HG02840 (cell line): ENCODE data around the gene SSPN.
A peak's percentile ranks its signal among the peaks of the same experiment; 100 is the strongest.

Experiments used
- ATAC-seq: cut with Tn5 transposase; IDR thresholded peaks from one replicate; pipeline ENCODE4 v1.9.1; 2021; ENCODE audit warnings: mild to moderate bottlenecking, moderate library complexity, moderate number of reproducible peaks; ENCODE audit not compliant: unreplicated experiment, low FRiP score

Gene SSPN

DNA sequence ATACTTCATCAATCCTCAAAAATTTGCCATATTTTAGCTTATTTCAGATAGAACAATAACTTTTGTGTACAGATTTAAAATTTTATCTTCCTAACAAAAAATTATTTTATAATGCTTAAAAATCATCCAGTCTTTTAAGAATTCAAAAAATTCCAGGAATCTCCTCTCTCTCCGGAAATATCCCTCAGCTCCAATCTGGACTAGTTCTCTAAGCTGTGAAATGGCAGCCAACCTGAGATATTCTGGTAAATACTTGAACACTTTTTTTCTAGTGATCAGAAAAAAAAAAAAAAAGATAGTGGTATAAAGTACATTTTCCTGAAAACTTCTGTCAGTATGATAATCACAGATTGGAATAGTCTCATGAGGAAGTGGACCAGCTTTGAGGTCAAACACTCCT, 57.6 kb downstream of the SSPN start:
- ATAC-seq = no peak

DNA sequence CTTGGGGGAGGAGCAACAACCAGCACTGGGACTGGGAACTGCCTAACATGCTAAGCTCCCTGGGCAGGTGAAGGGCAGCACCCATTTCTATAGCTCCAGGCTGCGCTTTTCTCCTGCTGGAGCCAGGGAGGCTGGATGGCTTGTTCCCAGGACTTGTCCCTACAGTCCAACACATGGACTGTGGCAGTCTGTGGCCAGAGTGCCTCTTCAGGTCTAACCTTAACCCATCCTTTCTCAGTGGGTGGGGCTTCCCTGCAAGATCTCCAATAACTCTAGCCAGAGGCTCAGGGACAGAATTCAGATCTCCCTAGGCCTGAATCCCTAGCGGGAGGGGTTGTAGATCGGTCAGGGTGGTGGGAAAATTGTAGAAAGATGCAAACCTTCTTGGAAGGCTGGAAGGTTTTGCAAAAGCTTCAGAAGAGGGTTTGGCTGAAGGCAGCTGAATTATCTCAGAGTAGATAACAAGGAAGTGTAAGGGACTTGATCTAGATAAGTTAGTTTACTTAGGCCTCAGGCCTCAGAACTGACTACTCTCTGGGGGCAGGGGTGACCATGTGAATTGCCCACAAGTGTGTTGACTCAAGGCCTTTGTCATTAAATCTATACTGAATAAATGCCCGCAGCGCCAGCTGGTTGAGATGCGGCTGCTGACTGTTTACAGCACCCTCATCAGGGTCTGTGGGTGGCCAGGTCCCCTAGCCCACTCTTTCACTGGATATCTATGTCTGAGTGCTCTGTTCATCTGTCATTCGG, 60.7 kb downstream of the SSPN start:
- ATAC-seq = no peak

DNA sequence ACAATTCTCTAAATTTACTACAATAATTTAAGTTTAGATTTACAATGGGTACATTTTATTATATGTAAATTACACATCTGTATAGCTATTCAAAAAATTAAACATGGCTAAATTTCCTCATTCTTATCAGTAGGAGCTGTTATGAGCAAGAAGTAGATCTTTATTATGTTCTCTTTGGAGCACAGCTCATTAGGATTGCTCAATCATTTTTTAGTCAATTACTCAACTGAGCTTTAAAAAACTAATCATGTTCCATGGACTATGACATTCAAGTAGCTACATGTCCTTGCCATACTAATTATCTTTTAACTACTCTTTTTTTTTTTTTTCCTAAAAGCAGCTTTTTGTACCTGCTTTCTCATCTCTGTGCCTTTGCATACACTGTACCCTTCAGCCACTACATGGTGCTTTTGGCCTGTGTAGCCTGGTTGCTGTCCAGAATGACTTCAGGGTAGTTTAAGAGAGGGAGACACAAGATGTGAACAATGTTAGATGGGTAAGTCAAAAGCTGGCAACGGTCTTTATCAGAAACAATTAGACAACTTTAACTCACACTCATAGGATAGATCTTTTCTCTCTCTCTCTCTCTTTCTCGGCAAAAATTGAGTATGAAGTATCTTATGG, 69.0 kb downstream of the SSPN start:
- ATAC-seq = no peak

DNA sequence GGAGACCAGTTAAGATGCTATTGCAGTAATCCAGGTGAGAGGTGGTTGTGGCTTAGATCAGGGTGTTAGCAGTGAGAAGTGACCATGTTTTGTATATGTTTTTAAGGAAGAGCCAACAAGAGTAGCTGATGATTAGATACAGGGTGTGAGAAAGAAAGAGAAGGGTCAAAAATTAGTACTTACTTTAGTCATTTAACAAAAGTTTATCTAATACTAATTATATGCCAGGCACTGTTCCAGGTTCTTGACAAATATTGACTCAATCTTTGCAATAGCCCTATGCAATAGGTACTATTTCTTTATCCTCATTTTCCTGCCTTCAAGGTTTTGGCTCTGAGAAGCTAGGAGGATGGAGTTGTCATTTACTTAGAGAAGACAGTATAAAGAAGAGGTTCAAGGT, 70.2 kb downstream of the SSPN start:
- ATAC-seq = no peak

DNA sequence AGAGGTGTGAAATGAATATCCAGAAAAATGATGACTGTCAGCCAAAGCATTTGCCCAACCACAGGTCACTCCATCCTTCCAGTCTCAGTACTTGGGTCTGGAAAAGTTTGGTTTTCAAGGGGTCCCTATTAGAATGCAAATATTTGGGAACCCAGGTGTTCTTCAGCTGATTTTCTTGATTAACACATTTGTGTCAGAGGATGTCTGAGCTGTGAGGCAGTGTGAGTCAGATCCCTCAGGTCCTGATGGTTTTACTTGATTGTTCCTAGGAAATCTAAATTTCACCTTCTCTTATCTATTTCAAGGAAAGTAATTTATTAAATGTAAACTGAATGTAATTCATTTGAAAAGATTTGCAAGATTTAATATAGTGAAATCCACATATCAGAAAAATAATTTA, 71.5 kb downstream of the SSPN start:
- ATAC-seq = no peak

DNA sequence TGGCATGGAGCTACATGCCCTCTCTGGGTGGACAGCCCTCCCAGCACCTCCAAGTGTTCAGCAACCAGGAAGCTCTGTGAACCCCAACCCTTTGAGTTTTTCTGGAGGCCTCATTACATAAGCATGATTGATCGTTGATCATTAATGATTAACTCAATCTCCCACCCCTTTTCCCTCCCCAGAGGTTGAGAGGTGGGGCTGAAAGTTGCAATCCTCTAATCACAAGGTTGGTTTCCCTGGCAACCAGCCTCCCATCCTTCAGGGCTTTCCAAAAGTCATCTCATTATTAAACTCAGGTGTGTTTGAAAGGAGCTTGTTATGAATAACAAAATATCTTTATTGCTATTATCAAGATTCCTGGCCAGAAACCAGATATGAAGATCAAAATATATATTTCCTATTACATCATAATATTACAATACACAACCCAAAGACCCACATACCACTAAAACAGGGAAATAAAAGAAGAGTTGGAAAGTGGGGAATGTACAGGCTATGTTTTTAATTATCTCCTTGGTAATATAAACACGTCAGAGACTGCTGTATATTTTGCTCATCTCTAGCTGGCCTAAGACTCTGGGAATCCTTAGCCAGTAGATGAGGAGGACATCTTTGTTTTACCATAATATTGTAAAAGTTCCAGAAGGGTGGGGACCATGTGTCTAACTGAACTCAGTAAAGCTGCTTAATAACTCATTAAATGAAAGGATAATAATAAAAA, 73.6 kb downstream of the SSPN start:
- no peak for ATAC-seq

DNA sequence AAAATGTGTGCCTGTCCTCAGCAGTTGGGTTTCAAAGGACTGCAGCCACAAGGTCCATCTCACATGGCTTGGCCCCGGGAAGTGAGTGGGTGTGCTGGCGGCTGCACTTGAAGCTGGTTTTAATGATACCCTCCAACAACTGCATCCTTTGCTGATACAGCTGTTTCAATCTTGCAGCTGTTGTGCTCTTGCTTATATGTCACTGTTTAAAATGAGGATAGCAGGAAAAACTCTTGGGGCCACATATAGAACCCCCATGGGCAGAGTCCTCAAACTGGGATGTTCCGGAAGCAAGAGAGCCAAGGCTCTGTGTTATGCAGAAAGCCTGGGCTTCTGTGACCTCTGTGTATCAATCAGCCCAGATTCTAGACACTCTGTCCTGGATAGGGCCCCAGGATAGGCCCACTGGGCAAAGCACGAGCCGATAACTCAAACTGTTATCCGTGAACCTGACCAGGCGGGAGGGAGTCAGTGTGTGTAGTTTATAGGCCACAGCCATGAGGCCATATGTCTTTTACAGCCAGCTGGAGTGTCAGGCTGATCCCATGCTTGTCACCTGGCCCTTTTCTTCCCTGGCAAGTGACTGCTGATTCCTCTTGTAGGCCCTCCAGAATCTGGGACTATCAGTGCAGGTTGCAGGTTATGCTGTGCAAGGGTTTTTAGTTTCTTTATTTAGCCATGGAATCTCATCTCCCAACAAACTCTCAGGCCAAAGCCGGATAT, 74.3 kb downstream of the SSPN start:
- no peak for ATAC-seq

DNA sequence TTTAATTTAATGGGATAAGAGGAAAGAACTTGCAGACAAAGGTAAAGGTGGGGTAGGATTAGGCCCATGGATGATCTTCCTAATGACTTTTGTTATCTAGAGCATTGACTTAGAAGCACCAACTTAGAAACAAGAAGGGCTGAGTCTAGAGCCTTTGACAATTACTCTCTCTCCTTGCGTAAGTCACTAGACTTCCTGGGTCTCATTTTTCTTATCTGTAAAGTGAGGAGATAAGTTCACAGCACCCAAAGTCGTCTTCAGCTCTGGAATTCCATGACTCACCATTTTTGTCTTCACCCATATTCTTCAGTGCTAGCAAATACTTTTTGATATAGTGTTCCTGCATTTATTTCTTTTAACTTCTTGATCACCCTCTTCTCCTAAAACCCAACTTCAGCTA, 75.7 kb downstream of the SSPN start:
- no peak for ATAC-seq

DNA sequence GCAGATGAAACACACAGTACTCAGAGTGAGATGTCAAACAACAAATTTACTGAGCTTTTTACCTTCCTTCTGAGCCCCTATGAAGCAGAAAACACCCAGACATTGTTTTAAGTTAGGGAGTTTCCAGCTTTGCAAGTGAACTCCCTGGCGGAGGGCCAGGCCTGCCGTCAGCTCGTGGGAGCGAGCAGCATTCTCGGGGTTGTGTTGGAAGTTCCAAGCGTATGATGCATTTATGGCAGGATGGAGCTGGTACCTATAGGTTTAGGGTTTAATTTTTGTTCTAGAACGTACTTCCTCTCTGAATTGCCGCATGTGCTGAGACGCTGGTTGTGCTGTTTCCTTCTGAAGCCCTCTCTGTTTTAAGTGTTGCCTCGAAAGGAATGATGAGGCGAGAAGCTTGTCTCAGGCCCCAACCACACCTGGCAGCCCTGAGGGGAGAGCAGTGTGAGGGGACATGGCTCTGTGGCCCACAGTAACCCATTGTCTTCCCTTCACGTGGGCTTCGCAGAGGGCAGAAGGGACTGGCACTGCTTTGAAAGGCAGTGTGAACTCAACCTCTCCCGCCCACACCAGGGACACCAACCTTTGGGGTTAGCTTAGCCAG, 76.6 kb downstream of the SSPN start:
- no peak for ATAC-seq

DNA sequence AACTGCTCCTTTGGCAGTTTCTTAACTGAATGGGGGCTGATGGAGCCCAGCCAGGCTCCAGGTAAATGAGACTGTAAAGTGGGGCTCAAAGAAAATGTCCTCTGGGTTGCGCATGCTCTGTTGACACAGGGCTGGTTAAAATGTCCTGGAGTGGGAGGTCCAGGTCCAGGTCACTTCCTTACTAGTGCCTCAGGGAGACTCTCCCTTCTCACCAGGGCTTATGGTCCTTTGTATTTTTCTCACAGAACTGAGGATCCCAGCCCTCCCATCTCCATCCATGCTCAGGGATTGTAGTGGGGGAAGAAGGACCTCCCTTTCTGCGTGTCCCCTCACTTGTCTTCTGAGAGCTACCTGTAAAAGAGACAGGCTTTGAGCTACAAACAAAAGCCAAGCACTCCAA, 77.5 kb downstream of the SSPN start:
- ATAC-seq = no peak

DNA sequence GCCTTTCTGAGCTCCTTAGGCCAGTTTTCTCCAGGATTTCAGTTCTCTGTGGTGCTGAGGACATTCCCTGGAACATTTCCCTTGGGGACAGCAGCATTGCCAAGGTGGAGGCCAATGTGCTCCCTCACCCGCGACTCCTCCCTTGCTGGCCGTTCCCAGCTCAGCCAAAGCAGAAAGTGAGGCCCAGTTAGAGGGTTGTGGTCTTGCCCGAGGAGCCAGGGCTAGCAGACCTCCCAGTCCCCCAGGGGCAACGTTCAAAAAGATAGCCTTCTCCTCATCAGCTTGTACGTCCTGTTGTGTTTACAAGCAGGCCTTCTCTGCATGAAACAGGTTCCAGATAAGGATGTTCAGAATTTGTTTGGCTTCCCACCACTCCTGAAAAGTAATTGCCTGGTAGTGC, 78.4 kb downstream of the SSPN start:
- ATAC-seq = no peak

DNA sequence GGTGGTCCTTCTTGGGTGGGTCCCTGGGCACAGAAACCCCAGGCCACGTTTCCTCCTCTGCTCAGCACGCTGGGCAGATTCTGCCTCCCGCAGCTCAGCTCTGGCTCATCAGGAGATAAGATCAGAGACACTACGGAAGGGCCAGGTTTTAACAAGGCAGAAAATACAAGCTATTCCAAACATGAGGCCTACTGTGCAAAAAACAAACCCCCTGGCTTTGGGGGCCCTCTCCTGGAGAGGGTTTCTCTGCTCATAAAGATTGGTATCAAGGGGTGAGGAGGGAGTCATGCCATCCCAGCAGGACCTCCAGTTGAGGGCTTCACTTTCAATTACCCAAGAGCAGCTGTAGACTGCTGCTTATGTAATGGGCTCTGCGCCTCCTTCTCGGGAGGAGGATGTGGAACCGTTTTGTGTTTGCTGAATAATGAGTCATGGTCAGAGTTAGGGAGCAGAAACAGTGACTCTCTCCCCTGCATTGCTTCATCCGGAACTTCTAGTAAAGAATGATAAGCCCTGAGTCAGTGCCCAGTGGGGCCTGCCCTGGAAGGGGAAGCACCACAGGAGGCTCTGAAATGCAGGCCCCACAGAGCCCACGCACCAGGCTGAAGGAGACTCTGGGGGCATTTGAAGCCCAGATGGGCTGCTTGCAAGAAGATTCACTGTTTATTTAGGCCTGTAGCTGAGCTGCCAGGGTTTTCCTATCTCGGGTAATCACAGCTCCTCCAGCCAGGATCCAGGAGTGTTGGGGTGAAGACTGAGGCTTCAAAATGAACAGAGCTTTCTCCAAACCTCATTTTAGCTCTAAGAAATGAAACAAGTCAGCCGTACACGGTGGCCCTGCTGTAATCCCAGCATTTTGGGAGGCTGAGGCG, 79.3 kb downstream of the SSPN start:
- peak; percentile 97 for ATAC-seq

DNA sequence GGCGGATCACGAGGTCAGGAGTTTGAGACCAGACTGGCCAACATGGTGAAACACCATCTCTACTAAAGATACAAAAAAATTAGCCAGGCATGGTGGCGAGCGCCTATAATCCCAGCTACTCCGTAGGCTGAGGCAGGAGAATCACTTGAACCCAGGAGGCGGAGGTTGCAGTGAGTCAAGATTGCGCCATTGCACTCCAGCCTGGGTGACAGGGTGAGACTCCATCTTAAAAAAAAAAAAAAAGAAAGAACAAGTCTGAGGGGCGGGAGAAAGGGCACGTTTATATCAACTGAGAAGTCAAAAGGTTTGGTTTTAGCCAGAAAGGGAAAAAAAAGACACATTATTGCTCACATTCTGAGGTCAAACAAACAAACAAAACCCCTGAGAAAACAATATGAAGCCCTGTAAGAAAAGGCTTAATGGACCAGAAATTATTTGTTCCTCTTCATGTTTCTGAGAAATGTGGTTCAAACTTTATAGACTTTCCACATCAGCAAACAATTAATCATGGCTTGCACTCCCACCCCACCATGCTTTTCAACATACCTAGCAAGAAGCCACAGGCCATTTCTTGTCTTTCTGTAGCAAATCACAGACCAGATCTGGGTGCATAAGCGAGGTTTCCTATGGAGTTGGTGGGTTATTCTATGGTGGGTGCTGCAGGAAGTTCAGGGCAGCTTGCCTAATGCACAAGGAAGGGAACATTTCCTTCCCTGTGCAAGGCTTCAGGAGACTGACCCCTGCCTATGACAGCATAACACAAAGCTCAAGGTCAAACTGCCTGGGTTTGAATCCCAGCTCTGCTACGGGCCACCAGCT, 80.1 kb downstream of the SSPN start:
- ATAC-seq = no peak

DNA sequence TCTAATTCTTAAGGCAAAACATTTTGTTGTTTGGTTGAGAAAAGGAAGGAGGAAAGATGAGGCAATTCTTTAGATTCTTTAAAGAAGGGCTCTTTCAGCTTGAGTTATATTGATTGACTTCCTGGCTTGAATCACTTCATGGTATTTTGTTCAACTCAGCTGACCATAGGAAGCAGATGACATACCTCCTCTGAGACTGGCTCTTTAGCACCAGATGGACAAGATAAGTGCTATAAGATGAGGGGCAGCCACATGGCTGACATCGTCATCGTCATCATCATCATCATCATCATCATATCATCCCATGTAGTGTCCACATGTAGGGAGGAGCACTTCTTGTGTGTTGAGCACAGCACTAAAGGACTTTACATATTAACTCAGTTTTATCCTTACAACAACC, 81.3 kb downstream of the SSPN start:
- no peak for ATAC-seq

DNA sequence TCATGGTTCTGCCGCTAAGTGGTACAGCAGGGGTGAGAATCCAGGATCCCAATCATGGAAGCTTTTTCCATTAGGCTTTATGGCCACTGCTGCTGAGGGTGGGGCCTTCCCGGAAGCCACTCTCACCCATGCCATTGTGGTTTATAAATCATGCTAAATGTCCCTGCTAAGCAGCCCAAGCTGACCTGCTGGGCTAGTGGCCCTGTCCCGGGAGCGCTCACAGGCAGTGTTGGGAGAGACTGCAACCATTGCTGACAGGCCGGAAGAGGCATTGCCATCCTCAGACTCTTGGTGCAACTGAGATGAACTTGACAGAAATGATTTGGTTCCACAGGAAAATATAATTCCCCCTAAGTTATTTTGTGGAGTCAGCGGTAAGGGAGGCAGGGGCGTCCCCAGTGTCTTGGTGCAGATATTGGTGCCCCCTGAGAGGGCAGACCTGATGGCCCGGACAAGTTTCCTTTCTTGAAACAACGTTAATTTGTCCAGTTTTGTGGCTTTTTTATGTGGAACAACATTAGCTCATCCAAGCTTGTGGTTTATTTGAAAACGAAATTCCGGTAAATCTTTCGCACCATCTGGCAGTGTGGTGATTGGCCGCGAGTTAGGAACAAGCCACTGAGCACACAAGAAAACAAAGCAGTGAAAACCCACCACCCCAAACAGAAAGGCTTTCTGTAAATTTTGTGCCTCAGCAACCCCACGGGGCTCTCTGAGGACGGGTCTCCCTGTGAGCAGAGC, 82.3 kb downstream of the SSPN start:
- ATAC-seq = no peak

DNA sequence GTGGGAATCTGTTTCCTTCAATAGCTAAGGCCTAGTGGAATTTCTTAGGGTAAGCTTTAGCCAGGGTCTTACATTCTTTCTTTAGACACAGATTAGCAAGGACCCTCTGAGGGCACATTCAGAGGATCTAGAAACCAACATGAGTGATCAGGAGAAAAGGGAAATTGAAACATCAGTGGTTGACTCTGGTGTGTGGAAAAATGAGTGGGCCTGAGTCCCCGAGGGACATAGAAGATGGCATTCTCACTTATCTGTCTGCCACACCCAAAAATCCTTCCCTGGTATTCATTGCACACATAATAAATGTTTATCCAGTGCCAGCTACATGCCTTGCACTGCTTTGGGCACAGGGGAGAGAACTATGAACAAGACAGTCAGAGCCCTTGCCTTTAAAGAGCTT, 82.9 kb downstream of the SSPN start:
- ATAC-seq = no peak

DNA sequence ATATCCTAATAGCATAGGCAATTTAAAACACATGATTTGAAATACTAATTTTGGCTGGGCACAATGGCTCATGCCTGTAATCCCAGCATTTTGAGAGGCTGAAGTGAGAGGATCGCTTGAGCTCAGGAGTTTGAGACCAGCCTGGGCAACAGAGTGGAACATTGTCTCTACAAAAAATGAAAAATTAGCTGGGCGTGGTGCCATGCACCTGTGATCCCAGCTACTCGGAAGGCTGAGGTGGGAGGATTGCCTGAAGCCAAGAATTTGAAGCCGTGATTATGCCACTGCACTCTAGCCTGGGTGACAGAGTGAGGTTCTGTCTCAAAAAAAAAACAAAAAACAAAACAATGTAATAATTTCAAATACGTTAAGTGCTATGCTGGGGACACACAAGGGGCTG, 83.3 kb downstream of the SSPN start:
- ATAC-seq = no peak

DNA sequence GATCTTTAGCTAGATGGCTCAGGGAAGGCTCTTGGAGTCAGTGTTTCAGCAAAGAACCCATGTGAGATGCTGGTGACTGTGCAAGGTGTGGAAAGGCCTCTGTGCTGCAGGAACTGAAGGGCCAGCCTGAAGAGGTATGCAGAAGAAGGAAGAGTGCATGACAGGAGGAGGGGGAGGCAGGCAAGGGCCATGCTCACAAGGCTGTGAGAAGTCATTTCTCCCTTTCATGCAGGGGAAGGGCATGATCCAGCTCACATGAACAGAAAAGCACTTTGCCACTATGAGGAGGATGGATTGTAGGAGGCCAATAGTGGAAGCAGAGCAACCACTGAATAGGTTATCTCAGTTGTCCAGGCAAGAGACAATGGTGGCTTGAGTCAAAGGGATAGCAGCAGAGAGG, 83.7 kb downstream of the SSPN start:
- no peak for ATAC-seq
